ENCODE data around the gene RLF.
"Not testable (repeated sequence)": the region's sequence is repeated elsewhere in the genome, so short reads cannot be mapped to it uniquely, and the experiment has no call there.

The RLF gene

DNA sequence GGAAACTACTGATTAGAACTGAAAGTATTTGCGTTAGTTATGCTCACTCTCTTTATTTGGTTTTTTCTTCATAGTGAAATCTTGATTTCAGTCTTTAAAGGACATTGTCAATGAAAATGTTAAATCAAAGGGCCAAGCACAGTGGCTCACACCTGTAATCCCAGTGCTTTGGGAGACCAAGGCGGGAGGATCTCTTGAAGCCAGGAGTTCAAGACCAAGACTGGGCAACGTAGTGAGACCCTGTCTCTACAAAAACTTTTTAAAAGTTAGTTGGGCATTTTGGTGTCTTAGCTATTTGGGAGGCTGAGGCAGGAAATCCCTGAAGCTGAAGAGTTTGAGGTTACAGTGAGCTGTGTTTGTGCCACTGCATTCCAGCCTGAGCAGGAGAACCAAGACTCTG lies 13.6 kb downstream of the RLF start:
- no peak for DNase-seq

DNA sequence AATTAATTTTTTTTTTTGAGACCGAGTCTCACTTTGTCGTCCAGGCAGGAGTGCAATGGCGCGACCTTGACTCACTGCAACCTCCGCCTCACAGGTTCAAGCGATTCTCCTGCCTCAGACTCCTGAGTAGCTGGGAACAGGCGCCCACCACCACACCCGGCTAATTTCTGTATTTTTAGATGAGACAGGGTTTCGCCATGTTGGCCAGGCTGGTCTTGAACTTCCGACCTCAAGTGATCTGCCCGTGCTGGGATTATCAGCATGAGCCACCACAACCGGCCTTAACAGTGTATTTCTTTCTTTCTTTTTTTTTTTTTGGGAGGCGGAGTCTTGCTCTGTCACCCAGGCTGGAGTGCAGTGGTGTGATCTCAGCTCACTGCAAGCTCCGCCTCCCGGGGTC lies 15.8 kb downstream of the RLF start:
- not testable (repeated sequence) for DNase-seq

DNA sequence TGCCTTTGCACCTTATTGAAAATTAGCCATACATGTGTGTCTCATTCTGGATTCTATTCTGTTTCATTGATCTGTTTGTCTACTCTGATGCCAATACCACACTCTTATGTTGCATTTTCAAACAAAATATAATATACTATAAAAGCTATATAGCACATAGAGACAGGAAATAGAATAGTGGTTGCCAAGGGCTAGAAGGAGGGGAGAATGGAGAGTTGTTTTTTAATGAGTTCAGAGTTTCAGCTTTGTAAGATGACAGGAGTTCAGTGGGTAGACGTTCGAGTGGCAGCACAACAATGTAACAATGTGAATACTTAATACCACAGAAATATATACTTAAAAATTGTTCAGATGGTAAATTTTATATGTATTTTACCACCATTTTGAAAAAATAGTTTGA lies 17.0 kb downstream of the RLF start:
- DNase-seq: no peak

DNA sequence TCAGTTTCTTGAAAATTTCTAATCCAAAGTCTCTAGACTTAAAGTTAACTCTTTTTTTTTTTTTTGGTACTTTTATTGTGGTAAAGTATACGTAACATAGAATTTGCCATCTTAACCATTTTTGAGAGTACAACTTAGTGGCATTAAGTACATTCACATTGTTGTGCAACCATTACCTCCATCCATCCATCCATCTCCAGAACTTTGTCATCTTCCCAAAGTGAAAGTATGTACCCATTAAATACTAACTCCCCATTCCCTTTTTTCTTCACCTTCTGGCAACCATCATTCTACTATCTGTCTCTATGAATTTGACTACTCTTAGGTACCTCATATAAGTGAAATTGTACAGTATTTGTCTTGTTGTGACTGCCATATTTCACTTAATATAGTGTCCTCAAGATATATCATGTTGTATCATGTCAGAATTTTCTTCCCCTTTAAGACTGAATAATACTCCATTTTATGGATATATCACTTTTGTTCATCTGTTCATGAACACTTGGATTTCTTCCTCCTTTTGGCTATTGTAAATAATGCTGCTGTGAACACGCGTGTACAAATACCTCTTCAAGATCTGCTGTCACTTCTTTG lies 18.4 kb downstream of the RLF start:
- DNase-seq: no peak

- peak; percentile 48 for DNase-seq
Observed at GRCh38 chr1:40183055-40183710, 22.0 kb downstream of the RLF start.

GRCh38 chr1:40184193-40184592 lies 23.0 kb downstream of the RLF start:
- DNase-seq: no peak

DNA sequence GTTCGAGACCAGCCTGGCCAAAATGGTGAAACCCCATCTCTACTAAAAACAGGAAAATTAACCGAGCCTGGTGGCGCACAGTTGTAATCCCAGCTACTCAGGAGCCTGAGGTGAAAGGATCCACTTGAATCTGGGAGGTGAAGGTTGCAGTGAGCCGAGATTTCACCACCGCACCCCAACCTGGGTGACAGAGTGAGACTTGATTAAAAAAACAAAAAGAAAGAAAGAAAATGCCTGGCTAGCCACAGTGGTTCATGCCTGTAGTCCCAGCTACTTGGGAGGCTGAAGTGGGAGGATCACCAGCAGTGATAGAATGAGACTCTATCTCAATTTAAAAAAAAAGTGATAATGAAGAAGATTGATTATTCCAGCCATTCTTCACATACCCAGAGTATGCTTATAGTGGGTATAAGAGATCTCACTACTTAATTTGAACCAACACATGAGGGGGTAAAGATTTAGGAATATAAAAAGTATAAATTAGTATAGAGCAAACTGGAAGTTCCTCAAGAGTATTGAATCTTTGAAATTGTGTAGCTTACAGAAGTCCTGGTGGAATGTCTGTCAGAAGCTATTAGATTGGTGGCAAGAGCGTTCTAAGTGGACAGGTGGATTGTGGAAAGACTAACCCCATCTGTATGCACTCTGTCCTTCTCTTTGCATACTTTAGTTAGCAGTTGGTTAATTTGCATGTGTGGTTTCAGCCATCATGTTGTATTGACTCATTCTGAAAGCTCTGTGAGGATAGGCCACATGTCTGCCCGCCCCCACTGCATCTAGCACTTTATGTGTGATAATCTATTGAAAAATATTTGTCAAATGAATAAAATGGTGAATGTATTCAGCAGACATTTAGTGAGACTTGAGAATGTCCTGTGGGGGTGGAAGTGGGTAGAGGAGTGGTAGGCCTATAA lies 25.0 kb downstream of the RLF start:
- DNase-seq: peak; percentile 65

GRCh38 chr1:40187399-40187798 lies 26.2 kb downstream of the RLF start:
- no peak for DNase-seq

DNA sequence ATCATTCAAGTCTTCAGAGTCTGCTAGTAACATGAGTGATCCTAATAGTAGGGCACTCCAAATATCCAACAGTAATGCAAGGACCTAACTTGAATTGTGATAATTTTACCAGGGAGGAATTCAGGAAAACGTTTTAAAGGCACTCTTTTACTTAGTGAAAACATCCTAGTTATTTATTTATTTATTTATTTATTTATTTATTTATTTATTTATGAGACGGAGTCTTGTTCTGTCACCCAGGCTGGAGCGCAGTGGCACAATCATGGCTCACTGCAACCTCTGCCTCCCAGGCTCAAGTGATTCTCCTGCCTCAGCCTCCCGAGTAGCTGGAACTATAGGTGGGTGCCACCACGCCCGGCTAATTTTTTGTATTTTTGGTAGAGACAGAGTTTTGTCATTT lies 33.5 kb downstream of the RLF start:
- not testable (repeated sequence) for DNase-seq

GRCh38 chr1:40197656-40198055 lies 36.5 kb downstream of the RLF start:
- DNase-seq: no peak

- DNase-seq: no peak
Observed at GRCh38 chr1:40199126-40199525, 37.9 kb downstream of the RLF start.

DNA sequence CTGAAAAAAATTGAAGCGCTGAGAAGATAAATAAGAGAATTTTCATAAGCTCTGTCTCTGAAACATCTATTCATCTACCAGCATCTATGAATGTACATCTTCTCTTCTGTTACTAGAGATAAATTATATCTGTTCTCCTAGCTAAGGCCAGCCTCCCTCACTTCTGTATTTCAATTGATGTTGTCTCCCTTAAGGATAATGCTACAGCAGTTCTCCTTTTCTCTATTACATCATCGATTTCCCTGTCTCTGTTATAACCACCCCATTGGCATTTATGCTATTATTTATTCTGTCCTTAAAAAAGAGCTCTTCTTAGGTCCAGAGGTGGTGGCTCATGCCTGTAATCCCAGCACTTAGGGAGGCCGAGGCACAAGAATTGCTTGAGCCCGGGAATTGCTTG lies 43.7 kb downstream of the RLF start:
- peak; percentile 20 for DNase-seq

GRCh38 chr1:40210511-40211204 lies 49.5 kb downstream of the RLF start:
- DNase-seq: no peak

GRCh38 chr1:40218333-40218732 lies 57.1 kb downstream of the RLF start:
- DNase-seq: no peak

GRCh38 chr1:40221471-40221905 lies 60.3 kb downstream of the RLF start:
- DNase-seq: not testable (repeated sequence)

DNA sequence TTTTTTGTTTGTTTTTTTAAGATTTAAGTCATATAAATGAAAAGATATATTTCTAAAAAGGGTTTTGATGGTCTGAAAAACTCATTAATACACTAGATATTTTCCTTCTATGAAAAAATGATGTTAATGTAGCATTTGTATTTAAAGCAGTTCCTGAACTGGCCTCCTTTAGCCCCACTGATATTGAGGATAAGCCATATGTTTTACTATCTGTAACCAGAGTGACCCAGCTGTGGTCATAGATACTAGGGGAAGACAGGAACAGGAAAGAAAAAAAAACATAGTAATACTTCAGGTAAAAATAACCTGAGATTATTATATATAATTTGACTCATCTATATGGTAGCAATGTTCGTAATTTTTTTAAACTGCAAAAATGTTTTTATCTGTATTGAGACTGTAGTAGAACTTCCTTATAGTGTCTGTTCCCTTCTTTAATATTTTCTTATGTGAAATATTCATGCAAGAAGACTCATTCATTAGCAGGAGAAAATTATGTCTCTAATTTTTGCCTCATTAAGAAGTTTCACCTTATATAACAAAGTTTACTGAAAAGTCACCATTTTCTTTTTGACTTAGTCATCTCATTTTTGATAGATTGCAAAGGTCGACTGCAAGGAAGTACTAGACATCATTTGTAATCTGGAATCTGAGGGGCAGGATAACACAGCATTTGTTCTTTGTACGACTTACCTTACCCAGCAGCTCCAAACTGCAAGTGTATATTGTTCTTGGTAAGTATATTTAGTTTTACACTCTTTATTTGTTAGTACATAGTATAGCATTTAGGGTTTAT lies 61.0 kb downstream of the RLF start:
- no peak for DNase-seq

GRCh38 chr1:40224040-40224439 lies 62.9 kb downstream of the RLF start:
- DNase-seq: no peak

DNA sequence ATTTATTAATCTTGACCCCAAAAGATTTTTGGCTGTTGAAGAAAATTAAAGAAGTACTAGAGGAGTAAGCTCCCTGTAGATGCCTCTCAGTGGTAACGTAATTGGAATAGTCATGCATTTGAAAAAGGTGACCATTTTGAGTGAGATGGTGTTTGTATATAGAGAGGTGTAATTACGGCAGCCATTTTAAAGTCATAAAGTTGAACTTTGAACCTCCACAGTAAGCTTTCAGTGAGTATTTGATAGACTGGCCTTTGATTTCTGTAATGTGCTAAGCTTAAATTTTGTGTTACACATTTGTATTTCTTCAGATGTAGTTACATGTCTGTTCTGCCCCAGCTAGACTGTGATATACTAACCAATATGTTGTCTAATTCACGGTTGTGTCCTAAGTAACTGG lies 65.0 kb downstream of the RLF start:
- DNase-seq: no peak

DNA sequence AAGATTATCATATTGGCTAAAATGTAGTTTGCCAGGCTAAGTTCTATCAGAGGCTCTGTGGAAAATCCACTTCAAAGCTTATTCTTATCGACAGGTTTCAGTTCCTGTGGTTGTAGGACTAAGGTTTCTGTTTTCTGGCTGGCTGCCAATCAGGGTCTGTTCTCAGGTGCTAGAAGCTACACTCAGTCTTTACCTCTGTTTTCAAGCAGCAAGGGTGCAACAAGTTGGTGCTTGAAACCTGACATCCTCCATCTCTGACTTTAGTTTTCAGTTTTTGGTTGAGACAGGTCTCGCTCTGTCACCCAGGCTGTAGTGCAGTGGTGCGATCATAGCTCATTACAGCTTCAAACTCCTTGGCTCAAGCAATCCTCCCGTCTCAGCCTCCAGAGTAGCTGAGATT lies 71.3 kb downstream of the RLF start:
- no peak for DNase-seq

GRCh38 chr1:40239626-40240025 lies 78.4 kb downstream of the RLF start:
- DNase-seq: no peak

DNA sequence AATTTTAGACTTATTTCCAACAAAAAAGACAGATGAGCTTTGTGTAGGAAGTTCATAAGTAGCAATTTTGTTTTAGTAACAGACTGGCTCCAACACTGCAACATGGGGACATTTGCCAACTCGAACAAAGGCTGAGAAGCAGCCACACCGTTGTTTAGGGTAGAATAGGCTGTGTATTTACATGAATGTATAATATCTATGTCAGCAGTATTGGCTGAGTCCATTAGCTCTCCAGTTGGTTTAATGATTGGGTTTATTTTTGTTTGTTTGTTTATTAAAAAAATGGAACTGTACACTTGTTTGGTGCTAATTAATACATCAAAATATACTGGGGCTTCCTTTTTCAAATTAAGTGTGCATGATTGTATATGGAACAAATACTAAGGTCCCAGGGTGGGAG lies 79.2 kb downstream of the RLF start:
- no peak for DNase-seq

DNA sequence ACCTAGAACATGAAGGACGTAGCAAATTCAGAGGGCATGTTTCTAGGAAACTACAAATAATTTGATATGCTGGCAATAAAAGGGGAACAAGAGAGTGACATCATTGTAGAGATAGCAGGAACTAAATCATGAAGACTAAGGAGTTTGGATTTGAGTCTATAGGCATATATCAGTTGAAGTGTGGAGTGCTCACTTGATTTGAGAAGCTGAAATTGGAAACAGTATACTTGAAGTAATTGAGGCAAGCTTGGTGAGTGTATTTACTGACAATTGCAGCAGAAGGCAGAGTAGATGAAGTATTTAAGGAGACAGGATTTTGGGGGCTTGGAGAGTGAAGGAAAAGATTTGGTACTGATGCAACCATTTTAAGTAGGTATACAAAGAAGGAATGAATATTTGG lies 80.2 kb downstream of the RLF start:
- DNase-seq: peak; percentile 35

DNA sequence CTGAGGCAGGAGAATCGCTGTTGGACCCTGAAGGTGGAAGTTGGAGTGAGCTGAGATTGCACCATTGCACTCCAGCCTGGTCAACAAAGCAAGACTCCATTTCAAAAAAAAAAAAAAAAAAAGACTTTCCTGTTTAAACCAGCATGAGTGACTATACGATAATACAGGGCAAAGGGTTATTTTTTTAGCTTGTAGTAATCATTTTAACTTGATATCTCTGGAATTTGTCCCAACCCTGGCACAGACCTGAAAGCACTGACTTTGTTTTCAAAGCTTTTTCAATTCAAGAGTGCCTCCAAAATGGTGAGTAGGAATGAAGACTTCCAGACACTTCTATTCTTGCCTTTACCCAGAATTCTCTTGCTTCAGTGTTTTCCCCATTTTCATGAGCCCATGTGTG lies 82.2 kb downstream of the RLF start:
- DNase-seq: no peak

Data from suppressor macrophage treated with lipopolysaccharide for 4 hours (primary cell).